ENCODE results near the gene ETS2. TPM values are rescaled to one million over a fixed set of nuclear protein-coding genes. Genes with fewer than 3 reads are reported as not detected.

Gene ETS2
- total and polyA plus RNA-seq, 2 of the 8 experiments (the other 6 are each of a cell fraction or from before 2014, with no cell fraction given): 11.0 to 45.1 TPM

DNA sequence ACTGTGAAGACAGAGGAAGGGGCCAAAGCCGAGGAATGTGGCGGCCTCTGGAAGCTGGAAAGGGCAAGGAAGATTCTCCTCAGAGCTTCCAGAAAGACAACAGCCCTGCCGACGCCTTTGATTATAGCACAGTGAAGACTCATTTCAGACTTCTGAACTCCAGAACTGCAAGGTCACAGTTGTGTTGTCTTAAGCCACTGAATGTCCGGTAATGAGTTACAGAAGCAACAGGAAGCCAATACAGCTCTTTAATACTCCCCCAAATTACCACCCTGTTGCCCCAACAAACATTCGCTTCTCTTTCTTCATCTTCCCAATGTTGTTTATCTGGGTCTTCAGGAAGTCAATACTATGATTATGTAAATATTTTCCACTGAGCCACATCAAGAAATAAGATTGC lies 44.0 kb downstream of the ETS2 start:
- Histone ChIP-seq H3K9ac (replicated peaks in 1 of 4; ENCODE audit: extremely low read depth in 1 of 4, low read depth in 3 of 4, low read length in 3 of 4) (no peak overlapping the region), H2AFZ (ENCODE audit: low read length) (no peak overlapping the region), H2BK20ac (ENCODE audit: low read length) (no peak overlapping the region), H4K8ac (ENCODE audit: extremely low read depth, insufficient read depth, low read length) (no peak overlapping the region), H3K4me1 (replicated peaks in 1 of 4; ENCODE audit: control insufficient read depth in 3 of 4, insufficient read depth in 4 of 4, low read length in 3 of 4) (peaks cover 0 to 7% (median 2%) of the 10 kb centered on the region in 4 experiments; a peak in 3 of 7 replicates), H3K23ac (ENCODE audit: insufficient read length) (no peak overlapping the region), H3K36me3 (ENCODE audit: control insufficient read depth in 2 of 4, insufficient read depth in 4 of 4, low read length in 3 of 4) (no peaks in the 10 kb centered on the region), H4K5ac (ENCODE audit: insufficient read length, low read depth, low read length) (no peak overlapping the region), H3K79me1 (ENCODE audit: low read depth, low read length) (no peaks in the 10 kb centered on the region), H3K14ac (ENCODE audit: insufficient read length) (no peak overlapping the region), H3K18ac (ENCODE audit: extremely low read depth, low read length) (no peak overlapping the region), H2BK120ac (replicated peaks; ENCODE audit: low read depth, low read length) (no peak overlapping the region), H4K91ac (replicated peaks; ENCODE audit: insufficient read length, low read length) (no peak overlapping the region), H3K56ac (replicated peaks; ENCODE audit: insufficient read length, low read depth, low read length) (no peak overlapping the region), H3K4ac (replicated peaks; ENCODE audit: insufficient read length, low read depth, low read length) (no peak overlapping the region), H3K4me2 (ENCODE audit: insufficient read depth in 1 of 2, low read depth in 2 of 2, low read length in 2 of 2) (no peak overlapping the region), H3K79me2 (ENCODE audit: control insufficient read depth in 1 of 2, insufficient read depth in 2 of 2, low read length in 2 of 2) (no peaks in the 10 kb centered on the region), H3K9me3 (ENCODE audit: insufficient read depth in 2 of 2, low read depth in 1 of 2, low read length in 1 of 2) (no peaks in the 10 kb centered on the region), H2AK5ac (ENCODE audit: low read depth, low read length) (no peak overlapping the region), H3K23me2 (ENCODE audit: low read depth, low read length) (no peaks in the 10 kb centered on the region), H3K27me3 (replicated peaks in 1 of 4; ENCODE audit: control insufficient read depth in 3 of 4, extremely low read depth in 1 of 4, insufficient read depth in 3 of 4, low read length in 3 of 4) (no peaks in the 10 kb centered on the region), H2BK5ac (ENCODE audit: low read depth, low read length) (no peak overlapping the region), H2BK12ac (ENCODE audit: low read depth, low read length) (no peak overlapping the region), H3K27ac (ENCODE audit: low read depth, low read length) (no peak overlapping the region), H2BK15ac (ENCODE audit: low read length) (no peak overlapping the region), H4K20me1 (replicated peaks in 1 of 2; ENCODE audit: control insufficient read depth in 1 of 2, insufficient read depth in 2 of 2, low read length in 2 of 2) (no peaks in the 10 kb centered on the region), H3K4me3 (ENCODE audit: extremely low read depth in 1 of 4, insufficient read depth in 2 of 4, low read depth in 3 of 4, low read length in 4 of 4) (no peak overlapping the region)
- POLR2A ChIA-PET (ENCODE audit: partially characterized antibody): no interaction called here
- DNase-seq (ENCODE audit: low read depth in 1 of 2, low spot score in 2 of 2) (no peak), FAIRE-seq (no peak)
- CTCF ChIA-PET (ENCODE audit: partially characterized antibody): interaction anchor here (0.9 to 1.2 kb wide), 3 partner anchors 11 to 289 kb away, joined by 3 read pairs; no protein-coding TSS in a partner anchor
- 75% methylated on average over 6 of the region's 6 CpGs; no CpG with 5 or more reads in 1 of the 2 experiments for WGBS, 2 experiments (ENCODE audit: extremely low coverage in 1 of 2, insufficient coverage in 1 of 2, insufficient read length in 1 of 2, insufficient replicate concordance in 2 of 2, low coverage in 1 of 2, low lambda C conversion rate in 2 of 2, missing lambda C conversion rate in 1 of 2)
- TF ChIP-seq EZH2 (IDR thresholded peaks at IDR 0.05; ENCODE audit: low read depth, low read length, severe bottlenecking) (no peak), SAP30 (IDR thresholded peaks at IDR 0.05; ENCODE audit: insufficient read depth, insufficient replicate concordance, low read length) (no peak), CTBP2 (IDR thresholded peaks at IDR 0.05; ENCODE audit: borderline replicate concordance, insufficient read depth, insufficient read length, low read length) (no peak), SUZ12 (IDR thresholded peaks at IDR 0.05; ENCODE audit: low read length) (no peak), SP2 (IDR thresholded peaks at IDR 0.05; ENCODE audit: low read length) (no peak), EP300 (IDR thresholded peaks at IDR 0.05; ENCODE audit: borderline replicate concordance in 1 of 2, low read depth in 2 of 2, low read length in 2 of 2) (no peak), JUND (IDR thresholded peaks at IDR 0.05; ENCODE audit: low read length) (no peak), HDAC6 (IDR thresholded peaks at IDR 0.05; ENCODE audit: low read depth, low read length) (no peak), RXRA (IDR thresholded peaks at IDR 0.05; ENCODE audit: insufficient read depth, low read depth, low read length) (no peak), ZNF274 (IDR thresholded peaks at IDR 0.05; ENCODE audit: borderline replicate concordance, extremely low read depth, low read length) (no peak)
- TF ChIP-seq, protein P1, sequence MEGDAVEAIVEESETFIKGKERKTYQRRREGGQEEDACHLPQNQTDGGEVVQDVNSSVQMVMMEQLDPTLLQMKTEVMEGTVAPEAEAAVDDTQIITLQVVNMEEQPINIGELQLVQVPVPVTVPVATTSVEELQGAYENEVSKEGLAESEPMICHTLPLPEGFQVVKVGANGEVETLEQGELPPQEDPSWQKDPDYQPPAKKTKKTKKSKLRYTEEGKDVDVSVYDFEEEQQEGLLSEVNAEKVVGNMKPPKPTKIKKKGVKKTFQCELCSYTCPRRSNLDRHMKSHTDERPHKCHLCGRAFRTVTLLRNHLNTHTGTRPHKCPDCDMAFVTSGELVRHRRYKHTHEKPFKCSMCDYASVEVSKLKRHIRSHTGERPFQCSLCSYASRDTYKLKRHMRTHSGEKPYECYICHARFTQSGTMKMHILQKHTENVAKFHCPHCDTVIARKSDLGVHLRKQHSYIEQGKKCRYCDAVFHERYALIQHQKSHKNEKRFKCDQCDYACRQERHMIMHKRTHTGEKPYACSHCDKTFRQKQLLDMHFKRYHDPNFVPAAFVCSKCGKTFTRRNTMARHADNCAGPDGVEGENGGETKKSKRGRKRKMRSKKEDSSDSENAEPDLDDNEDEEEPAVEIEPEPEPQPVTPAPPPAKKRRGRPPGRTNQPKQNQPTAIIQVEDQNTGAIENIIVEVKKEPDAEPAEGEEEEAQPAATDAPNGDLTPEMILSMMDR (IDR thresholded peaks at IDR 0.05; ENCODE audit: control extremely low read depth in 1 of 3, insufficient read depth in 1 of 3, low read depth in 1 of 3, low read length in 3 of 3): no peak
